Activated naive CD8-positive, alpha-beta T cell treated with anti-CD3 and anti-CD28 coated beads, Interleukin-2, amount 50 U/mL, for 24 hours (primary cell): ENCODE data around the gene GPR107.

Source experiments
- ATAC-seq: fragments of 150-1000 bp; cut with Tn5 transposase; one replicate; pipeline ENCODE4 v1.10.0; 2021
- DNase-seq: peaks from one replicate; pipeline ENCODE4 v3.0.0; 2021
- H3K27ac Mint-ChIP-seq: one replicate; pipeline ENCODE4 v1.8.0; 2021; ENCODE audit warnings: mild to moderate bottlenecking, mixed read lengths
- H3K27me3 Mint-ChIP-seq: one replicate; pipeline ENCODE4 v1.8.0; 2021; ENCODE audit warnings: mixed read lengths
- H3K36me3 Mint-ChIP-seq: one replicate; pipeline ENCODE4 v1.8.0; 2021; ENCODE audit warnings: low read depth, mixed read lengths
- H3K4me1 Mint-ChIP-seq: one replicate; pipeline ENCODE4 v1.8.0; 2021; ENCODE audit warnings: mixed read lengths
- H3K4me3 Mint-ChIP-seq: one replicate; pipeline ENCODE4 v1.8.0; 2021; ENCODE audit warnings: mild to moderate bottlenecking, moderate library complexity, mixed read lengths
- H3K9me3 Mint-ChIP-seq: one replicate; pipeline ENCODE4 v1.8.0; 2021; ENCODE audit warnings: mixed read lengths

GPR107 gene

GRCh38 chr9:130138171-130138653 is 84.5 kb downstream of the GPR107 start:
- Mint-ChIP-seq H3K9me3 (no peaks in the 10 kb centered on the region), H3K4me1 (peaks cover 72% of the 10 kb centered on the region), H3K36me3 (peaks cover 31% of the 10 kb centered on the region), H3K27ac (peak overlapping the region; percentile 71), H3K27me3 (no peaks in the 10 kb centered on the region), H3K4me3 (no peak overlapping the region)
- ATAC-seq (no peak), DNase-seq (no peak)

- ATAC-seq (peak; percentile 37), DNase-seq (no peak)
- H3K9me3 Mint-ChIP-seq, result no peaks in the 10 kb centered on the region
- H3K27ac Mint-ChIP-seq, result peak overlapping the region; percentile 71
- peaks cover 4% of the 10 kb centered on the region for H3K27me3 Mint-ChIP-seq
- peaks cover 78% of the 10 kb centered on the region for H3K4me1 Mint-ChIP-seq
- H3K36me3 Mint-ChIP-seq, result peaks cover 31% of the 10 kb centered on the region
- H3K4me3 Mint-ChIP-seq, result no peak overlapping the region
Observed at GRCh38 chr9:130138791-130139190, 85.1 kb downstream of the GPR107 start.

- H3K4me3 Mint-ChIP-seq, result no peak overlapping the region
- H3K9me3 Mint-ChIP-seq, result no peaks in the 10 kb centered on the region
- peaks cover 82% of the 10 kb centered on the region for H3K4me1 Mint-ChIP-seq
- H3K27me3 Mint-ChIP-seq, result peaks cover 7% of the 10 kb centered on the region
- ATAC-seq, result no peak
- peak overlapping the region; percentile 71 for H3K27ac Mint-ChIP-seq
- DNase-seq, result no peak
- peaks cover 31% of the 10 kb centered on the region for H3K36me3 Mint-ChIP-seq
Observed at GRCh38 chr9:130139251-130139650, 85.5 kb downstream of the GPR107 start.

GRCh38 chr9:130140706-130141105 is 87.0 kb downstream of the GPR107 start:
- peak overlapping the region; percentile 37 for H3K4me3 Mint-ChIP-seq
- H3K9me3 Mint-ChIP-seq, result no peaks in the 10 kb centered on the region
- H3K27ac Mint-ChIP-seq, result peak overlapping the region; percentile 82
- peaks cover 26% of the 10 kb centered on the region for H3K36me3 Mint-ChIP-seq
- peak; percentile 70 for DNase-seq
- H3K4me1 Mint-ChIP-seq, result peaks cover 83% of the 10 kb centered on the region
- ATAC-seq, result peak; percentile 83
- H3K27me3 Mint-ChIP-seq, result peaks cover 19% of the 10 kb centered on the region

GRCh38 chr9:130142056-130142455 is 88.3 kb downstream of the GPR107 start:
- DNase-seq, result no peak
- ATAC-seq, result no peak
- Mint-ChIP-seq H3K27me3 (peaks cover 24% of the 10 kb centered on the region), H3K27ac (no peak overlapping the region), H3K9me3 (no peaks in the 10 kb centered on the region), H3K4me1 (peaks cover 72% of the 10 kb centered on the region), H3K4me3 (no peak overlapping the region), H3K36me3 (peaks cover 13% of the 10 kb centered on the region)

- H3K4me3 Mint-ChIP-seq, result no peak overlapping the region
- peaks cover 9% of the 10 kb centered on the region for H3K36me3 Mint-ChIP-seq
- H3K9me3 Mint-ChIP-seq, result no peaks in the 10 kb centered on the region
- ATAC-seq (no peak), DNase-seq (no peak)
- peaks cover 74% of the 10 kb centered on the region for H3K4me1 Mint-ChIP-seq
- peaks cover 24% of the 10 kb centered on the region for H3K27me3 Mint-ChIP-seq
- H3K27ac Mint-ChIP-seq, result no peak overlapping the region
Observed at GRCh38 chr9:130142641-130143040, 88.9 kb downstream of the GPR107 start.

GRCh38 chr9:130143279-130143893 is 89.7 kb downstream of the GPR107 start:
- DNase-seq (no peak), ATAC-seq (no peak)
- Mint-ChIP-seq H3K27me3 (peaks cover 24% of the 10 kb centered on the region), H3K36me3 (peaks cover 4% of the 10 kb centered on the region), H3K4me3 (peak overlapping the region; percentile 43), H3K9me3 (no peaks in the 10 kb centered on the region), H3K27ac (peak overlapping the region; percentile 73), H3K4me1 (peaks cover 72% of the 10 kb centered on the region)

- DNase-seq, result peak; percentile 41
- Mint-ChIP-seq H3K4me3 (peak overlapping the region; percentile 43), H3K36me3 (peaks cover under 1% of the 10 kb centered on the region), H3K4me1 (peaks cover 66% of the 10 kb centered on the region), H3K27ac (peak overlapping the region; percentile 73), H3K9me3 (no peaks in the 10 kb centered on the region), H3K27me3 (peaks cover 24% of the 10 kb centered on the region)
- peak; percentile 63 for ATAC-seq
Observed at GRCh38 chr9:130143958-130144366, 90.3 kb downstream of the GPR107 start.

- Mint-ChIP-seq H3K4me1 (peaks cover 59% of the 10 kb centered on the region), H3K27me3 (peaks cover 24% of the 10 kb centered on the region), H3K27ac (no peak overlapping the region), H3K9me3 (no peaks in the 10 kb centered on the region), H3K36me3 (no peaks in the 10 kb centered on the region), H3K4me3 (no peak overlapping the region)
- ATAC-seq, result no peak
- no peak for DNase-seq
Observed at GRCh38 chr9:130144703-130145102, 91.0 kb downstream of the GPR107 start.

GRCh38 chr9:130145658-130146057 is 92.0 kb downstream of the GPR107 start:
- H3K9me3 Mint-ChIP-seq, result no peaks in the 10 kb centered on the region
- peaks cover 49% of the 10 kb centered on the region for H3K4me1 Mint-ChIP-seq
- no peak for DNase-seq
- H3K4me3 Mint-ChIP-seq, result no peak overlapping the region
- ATAC-seq, result no peak
- no peaks in the 10 kb centered on the region for H3K36me3 Mint-ChIP-seq
- H3K27me3 Mint-ChIP-seq, result peaks cover 24% of the 10 kb centered on the region
- H3K27ac Mint-ChIP-seq, result no peak overlapping the region

- Mint-ChIP-seq H3K27me3 (peaks cover 24% of the 10 kb centered on the region), H3K27ac (no peak overlapping the region), H3K4me3 (no peak overlapping the region), H3K36me3 (no peaks in the 10 kb centered on the region), H3K9me3 (no peaks in the 10 kb centered on the region), H3K4me1 (peaks cover 34% of the 10 kb centered on the region)
- ATAC-seq (peak; percentile 44), DNase-seq (no peak)
Observed at GRCh38 chr9:130147198-130147597, 93.5 kb downstream of the GPR107 start.

- Mint-ChIP-seq H3K9me3 (no peaks in the 10 kb centered on the region), H3K27me3 (peaks cover 24% of the 10 kb centered on the region), H3K4me3 (no peak overlapping the region), H3K4me1 (peaks cover 30% of the 10 kb centered on the region), H3K27ac (no peak overlapping the region), H3K36me3 (no peaks in the 10 kb centered on the region)
- ATAC-seq (no peak), DNase-seq (no peak)
Observed at GRCh38 chr9:130147910-130148309, 94.2 kb downstream of the GPR107 start.

GRCh38 chr9:130149031-130149430 is 95.3 kb downstream of the GPR107 start:
- Mint-ChIP-seq H3K27me3 (peaks cover 17% of the 10 kb centered on the region), H3K27ac (no peak overlapping the region), H3K9me3 (no peaks in the 10 kb centered on the region), H3K36me3 (no peaks in the 10 kb centered on the region), H3K4me1 (peaks cover 20% of the 10 kb centered on the region), H3K4me3 (no peak overlapping the region)
- no peak for DNase-seq
- no peak for ATAC-seq

- peaks cover 13% of the 10 kb centered on the region for H3K27me3 Mint-ChIP-seq
Observed at GRCh38 chr9:130149654-130150286, 96.1 kb downstream of the GPR107 start.

GRCh38 chr9:130150779-130151382 is 97.2 kb downstream of the GPR107 start:
- H3K9me3 Mint-ChIP-seq, result no peaks in the 10 kb centered on the region
- ATAC-seq (no peak), DNase-seq (no peak)
- no peak overlapping the region for H3K27ac Mint-ChIP-seq
- H3K4me3 Mint-ChIP-seq, result no peak overlapping the region
- H3K4me1 Mint-ChIP-seq, result peaks cover 12% of the 10 kb centered on the region
- no peaks in the 10 kb centered on the region for H3K36me3 Mint-ChIP-seq
- H3K27me3 Mint-ChIP-seq, result peaks cover 4% of the 10 kb centered on the region

More at GRCh38 chr9:130149654-130150286, 96.1 kb downstream of the GPR107 start:
- Mint-ChIP-seq H3K9me3 (no peaks in the 10 kb centered on the region), H3K4me3 (no peak overlapping the region), H3K27ac (no peak overlapping the region), H3K36me3 (no peaks in the 10 kb centered on the region), H3K4me1 (peaks cover 15% of the 10 kb centered on the region)
- no peak for ATAC-seq
- DNase-seq, result no peak
